Measurements from ENCODE around the gene TMEM176B.
"Not testable (repeated sequence)": the region's sequence is repeated elsewhere in the genome, so short reads cannot be mapped to it uniquely, and the experiment has no call there.

Gene TMEM176B

DNA sequence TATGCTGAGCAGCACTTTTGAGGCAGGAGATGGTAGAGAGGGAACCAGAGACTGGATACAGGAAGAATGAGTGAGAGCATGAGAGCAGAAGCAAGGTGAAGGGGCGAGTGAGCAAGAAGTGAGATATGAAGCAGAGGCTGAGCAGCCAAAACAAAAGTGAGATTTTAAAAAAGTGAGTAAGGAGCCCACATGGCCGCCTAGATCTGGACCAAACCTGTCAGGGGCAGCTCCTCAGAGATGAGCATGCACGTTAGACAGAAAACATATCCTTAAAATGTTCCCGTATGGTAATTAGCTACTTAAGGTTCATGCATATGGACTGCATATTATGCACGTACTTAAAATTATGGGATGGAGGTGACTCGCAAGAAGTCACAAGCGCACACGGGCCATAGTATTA, 22.9 kb upstream of the TMEM176B start:
- no peak for DNase-seq (ENCODE audit: low read depth)

DNA sequence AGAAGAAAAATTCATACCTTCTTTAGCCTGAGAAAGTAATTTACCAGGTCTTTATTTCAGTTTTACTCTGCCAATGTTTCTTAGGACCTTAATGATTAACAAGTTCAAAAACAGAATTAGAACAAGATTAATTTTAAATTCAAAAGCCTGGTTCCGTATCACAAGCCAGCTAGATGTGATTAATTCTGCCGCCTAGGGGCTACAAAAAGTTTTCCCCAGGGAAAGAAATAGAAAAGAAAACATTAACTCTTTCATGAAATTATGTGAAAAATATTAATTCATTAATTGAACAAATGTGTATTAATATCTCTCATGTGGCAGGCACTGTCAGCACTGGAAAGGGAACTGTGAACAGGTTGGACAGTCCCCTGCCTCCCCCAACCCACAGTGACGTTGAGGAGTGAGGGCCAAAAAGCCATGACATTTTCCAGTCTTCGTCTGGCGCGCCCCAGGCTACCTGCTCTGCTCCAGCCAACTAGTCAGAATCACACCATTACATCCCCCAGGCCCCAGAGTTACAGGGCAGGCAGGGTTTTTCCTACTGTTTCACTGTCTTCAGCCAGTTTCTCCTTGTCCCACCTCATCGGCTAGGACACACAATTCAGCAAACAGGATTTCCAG, 20.5 kb upstream of the TMEM176B start:
- DNase-seq (ENCODE audit: low read depth) = no peak

DNA sequence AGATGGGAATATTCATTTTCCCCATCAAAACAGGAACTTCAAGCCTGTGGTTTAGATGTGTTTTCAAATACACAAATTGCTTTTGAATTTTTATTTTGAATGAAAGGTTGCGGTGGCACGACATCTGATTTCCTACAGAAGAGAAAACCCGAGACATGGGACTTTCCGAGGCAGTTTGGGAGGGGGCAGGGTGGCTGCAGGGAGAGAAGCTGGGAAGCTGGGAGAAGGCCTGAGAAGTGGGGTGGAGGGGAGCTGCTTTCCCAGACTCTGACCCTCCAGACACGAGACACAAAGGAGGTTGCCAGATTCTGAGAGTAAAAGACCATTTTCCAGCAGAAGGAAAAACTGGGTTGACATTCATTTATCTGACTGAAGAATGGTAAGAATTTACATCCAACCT, 20.0 kb upstream of the TMEM176B start:
- DNase-seq (ENCODE audit: low read depth) = no peak

DNA sequence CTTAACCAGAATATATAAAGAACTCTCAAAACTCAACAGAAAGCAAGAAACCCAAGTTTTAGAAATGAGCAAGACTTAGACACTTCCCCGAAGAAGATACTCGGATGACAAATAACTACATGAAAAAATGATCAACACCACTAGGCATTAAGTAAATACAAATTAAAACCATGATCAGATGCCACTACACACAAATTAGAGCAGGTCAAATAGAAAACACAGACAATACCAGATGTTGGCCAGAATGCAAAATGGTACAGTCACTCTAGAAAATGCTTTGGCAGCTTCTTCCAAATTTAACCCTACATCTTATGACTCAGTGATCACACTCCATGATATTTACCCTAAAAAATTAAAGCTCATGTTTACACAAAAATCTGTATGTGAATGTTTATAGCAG, 18.8 kb upstream of the TMEM176B start:
- DNase-seq (ENCODE audit: low read depth) = no peak

DNA sequence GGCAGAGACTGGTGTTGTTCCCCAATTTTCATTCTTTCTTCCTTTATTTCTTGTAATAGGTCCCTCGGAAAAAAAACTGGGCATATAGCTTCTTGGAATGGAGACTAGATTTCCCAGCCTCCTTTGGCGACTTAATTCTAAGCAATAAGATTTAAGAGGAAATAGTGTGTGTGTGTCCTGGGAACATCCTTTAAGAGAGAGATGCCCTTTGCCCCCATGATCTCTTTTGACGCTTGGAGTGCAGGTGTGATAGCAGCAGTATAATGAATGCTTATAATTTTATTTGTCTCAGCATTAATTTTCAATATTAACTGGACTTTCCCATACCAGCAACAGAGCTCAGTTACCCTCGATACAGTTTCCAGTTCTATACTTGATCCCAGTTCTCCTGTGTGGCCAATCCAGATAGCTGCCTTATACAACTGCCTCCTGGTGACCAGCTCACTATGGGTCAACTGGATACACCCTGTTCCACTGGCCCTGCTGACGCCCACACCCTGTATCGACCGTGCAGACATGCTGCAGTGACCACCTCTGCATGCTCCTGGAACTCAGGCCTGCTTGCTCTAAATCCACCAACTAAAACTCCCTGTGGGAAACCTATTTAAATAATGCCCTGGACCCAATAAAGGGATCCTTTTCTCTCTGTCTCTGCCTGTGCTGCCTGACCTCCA, 14.3 kb upstream of the TMEM176B start:
- DNase-seq (ENCODE audit: low read depth) = no peak

DNA sequence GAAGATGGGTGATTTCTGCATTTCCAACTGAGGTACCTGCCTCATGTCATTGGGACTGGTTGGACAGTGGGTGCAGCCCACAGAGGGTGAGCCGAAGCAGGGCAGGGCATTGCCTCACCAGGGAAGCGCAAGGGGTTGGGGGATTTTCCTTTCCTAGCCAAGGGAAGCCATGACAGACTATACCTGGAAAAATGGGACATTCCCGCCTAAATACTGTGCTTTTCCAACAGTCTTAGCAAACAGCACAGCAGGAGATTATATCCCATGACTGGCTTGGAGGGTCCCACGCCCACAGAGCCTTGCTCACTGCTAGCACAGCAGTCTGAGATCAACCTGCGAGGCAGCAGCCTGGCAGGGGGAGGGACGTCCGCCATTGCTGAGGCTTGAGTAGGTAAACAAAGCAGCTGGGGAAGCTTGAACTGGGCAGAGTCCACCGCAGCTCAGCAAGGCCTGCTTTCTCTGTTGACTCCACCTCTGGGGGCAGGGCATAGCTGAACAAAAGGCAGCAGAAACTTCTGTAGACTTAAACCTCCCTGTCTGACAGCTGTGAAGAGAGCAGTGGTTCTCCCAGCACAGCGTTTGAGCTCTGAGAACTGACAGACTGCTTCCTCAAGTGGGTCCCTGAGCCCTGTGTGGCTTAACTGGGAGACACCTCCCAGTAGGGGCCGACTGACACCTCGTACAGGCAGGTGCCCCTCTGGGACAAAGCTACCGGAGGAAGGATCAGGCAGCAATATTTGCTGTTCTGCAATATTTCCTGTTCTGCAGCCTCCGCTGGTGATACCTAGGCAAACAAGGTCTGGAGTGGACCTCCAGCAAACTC, 7.7 kb upstream of the TMEM176B start:
- DNase-seq (ENCODE audit: low read depth) = not testable (repeated sequence)

DNA sequence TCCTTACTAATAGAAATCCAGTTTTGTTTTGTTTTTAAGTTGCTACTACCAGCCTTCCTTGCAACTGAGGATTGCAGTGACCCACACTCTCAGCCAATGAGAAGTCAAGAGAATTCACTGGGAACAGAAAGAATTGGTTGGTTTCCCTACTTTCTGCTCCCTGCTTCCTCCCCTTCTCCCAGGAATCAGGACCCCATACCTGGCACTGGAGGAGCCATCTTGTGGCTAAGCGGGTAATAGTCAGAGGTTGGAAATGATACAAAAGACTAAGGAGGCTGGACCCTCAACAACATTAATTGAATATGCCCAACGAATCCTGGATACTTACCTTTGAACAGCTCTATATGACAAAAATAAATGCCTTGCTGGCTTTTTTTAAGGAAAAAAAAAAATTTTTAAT, 6.7 kb upstream of the TMEM176B start:
- no peak for DNase-seq (ENCODE audit: low read depth)

DNA sequence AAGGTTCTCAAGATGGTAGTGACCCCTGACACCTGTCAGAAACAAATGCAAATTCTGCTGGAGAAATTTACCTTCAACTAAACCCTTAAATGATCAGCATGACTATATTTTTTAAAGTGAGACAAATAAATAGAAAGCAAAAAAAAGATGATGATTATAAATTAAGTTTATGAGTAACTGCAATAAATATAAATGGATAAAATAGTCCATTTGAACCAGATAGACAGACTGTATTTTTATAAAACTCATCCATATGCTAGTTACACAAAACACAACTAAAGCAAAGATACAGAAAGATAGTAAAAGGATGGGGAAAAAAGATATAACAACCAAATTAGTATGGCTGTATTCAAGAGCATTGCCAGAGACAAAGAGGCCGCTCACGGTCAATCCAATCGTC, 6.3 kb upstream of the TMEM176B start:
- no peak for DNase-seq (ENCODE audit: low read depth)

DNA sequence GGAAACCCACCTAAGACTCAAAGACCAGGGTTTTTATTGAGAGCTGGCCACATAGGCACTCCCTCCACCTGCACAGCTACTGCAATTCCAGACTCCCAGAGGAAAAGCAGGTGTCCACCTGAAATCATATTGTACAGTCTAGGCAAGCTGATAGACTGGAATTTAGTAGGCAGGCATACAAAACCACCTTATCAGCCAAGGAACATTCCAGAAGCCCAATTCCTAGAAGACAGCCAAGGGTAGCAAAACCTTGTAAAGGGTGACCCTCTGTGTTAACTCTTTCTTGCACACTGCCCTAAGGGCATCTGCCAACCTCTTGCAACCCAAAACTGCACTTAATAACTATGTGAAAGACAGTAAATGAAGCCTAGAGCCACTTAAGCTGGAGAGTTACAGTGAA, 5.7 kb upstream of the TMEM176B start:
- no peak for DNase-seq (ENCODE audit: low read depth)

DNA sequence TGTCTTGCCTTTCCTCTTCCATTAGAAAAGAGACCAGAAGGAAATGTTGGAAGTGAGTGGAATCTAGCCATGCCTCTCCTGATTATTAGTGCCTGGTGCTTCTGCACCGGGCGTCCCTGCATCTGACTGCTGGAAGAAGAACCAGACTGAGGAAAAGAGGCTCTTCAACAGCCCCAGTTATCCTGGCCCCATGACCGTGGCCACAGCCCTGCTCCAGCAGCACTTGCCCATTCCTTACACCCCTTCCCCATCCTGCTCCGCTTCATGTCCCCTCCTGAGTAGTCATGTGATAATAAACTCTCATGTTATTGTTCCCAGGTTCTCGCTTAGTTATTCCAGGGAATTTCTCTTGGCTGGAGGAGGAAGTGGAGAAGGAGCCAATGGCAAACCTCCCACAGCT, 4.6 kb upstream of the TMEM176B start:
- DNase-seq (ENCODE audit: low read depth) = no peak

DNA sequence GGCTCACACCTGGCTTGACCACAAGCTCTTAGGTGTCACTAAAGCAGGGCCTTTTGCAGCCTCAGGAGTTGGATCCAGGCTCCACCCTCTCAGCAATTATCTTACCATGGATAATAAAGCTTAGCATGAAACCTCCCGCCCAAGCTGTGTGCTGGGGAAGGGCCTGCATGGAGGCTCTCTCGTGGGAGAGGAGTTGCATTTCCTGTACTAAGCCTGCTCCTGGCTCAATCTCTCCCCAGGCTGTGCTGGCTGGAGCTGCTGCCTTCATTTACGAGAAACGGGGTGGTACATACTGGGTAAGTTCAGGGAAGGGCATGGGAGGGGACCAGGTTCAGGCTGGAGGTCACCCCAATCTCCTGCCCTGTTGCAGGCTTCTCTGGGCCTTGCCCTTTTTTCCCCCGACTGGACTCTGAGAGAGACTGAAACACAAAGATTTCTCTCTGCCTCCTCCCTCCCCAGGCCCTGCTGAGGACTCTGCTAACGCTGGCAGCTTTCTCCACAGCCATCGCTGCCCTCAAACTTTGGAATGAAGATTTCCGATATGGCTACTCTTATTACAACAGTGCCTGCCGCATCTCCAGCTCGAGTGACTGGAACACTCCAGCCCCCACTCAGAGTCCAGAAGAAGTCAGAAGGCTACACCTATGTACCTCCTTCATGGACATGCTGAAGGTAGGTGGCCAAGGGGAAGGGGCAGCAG, 3.1 kb upstream of the TMEM176B start:
- no peak for DNase-seq (ENCODE audit: low read depth)

DNA sequence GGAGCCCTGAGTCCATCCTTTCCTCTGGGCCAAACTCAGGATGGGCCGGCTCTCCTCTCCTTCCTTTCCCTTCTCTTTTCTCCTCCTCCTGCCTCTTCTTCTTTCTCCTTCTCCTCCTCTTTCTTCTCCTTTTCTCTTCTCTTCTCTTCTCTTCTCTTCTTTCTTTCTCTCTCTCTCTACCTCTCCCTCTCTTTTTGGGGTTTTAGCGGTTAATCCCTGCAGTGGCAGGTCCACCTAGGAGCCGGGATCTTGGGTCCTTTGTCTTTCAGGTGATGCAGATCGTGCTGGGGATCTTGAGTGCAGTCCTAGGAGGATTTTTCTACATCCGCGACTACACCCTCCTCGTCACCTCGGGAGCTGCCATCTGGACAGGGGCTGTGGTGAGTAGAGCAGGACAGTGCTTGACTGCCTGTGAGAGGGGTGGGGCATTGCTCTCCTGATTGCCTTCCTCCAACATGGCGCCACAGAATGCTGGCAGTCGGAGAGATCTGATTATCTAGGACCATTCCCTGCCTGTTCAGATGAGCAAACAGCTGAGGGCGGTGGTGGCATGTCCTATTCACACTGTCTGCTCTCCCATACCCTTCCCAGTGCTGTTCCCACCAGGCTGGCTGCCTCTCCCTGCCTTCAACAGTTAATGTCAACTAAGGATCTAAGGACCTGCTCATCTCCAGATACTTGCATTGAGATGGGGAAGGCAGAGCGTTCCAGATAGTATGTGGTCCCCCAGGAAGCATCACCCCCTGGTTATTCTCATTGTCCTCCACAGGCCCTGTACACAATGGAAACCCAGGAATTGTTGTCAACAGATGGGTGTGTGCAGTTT, 2.0 kb upstream of the TMEM176B start:
- DNase-seq (ENCODE audit: low read depth) = no peak

DNA sequence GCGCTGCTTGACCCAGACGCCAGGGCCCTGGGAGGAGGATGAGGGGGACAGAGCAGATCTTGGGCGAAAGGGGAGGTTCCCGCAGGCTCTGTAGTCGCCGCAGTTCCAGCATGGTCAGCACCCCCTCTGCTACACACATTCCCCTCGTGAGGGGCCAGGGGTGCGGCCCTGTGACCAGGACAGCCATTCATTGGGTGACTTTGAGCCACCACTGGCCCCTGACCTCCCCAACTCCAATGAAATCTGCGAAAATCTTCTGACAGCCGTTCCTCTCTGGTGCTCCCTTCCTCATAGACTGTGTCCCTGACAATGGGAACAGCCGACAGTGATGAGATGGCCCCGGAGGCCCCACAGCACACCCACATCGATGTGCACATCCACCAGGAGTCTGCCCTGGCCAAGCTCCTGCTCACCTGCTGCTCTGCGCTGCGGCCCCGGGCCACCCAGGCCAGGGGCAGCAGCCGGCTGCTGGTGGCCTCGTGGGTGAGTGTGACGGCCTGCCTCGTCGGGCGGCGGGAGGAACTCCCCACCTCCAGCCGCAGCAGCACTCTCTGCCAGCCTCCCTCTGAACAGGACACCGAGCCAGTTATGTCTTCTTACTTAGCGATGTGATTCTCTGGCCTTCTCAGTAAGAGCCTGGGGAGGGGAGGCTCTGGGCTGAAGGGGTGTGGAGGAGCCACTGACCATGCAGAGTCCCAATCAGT, 1.2 kb upstream of the TMEM176B start:
- no peak for DNase-seq (ENCODE audit: low read depth)

DNA sequence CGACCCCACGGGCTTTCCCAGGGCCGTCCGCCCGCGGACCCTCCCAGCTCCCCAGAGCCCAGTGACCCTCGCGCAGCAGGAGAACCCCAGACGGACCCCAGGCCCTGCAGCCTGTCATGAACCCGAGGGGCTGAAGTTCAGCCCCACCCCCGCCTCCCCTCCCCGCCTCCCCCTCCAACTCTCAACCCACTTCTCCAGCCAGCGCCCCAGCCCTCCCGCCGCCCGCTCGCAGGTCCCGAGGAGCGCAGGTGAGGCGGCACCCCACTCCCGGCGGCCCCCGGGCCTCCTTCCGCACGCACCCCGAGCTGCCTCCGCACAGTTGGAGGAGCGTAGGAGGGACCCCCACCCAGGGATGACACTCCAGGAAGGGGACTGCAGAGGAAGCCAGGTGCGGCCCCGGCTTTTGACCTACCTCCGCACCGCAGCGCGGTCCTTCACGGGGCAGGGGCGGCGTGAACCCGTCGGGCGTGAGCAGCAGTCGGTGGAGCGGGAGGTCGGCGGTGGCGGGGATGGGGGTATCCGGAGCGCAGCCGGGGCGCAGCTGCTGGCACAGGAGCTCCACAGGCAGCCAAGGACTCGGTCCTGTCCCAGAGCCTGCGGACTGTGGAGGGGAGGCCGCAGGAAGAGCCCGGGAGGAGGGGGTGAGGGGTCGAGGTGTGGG, 547 bp upstream of the TMEM176B start, which contains the start of gene TMEM176A:
Gene TMEM176A (plus strand): TSS at position 189 of the 661 bp plus-strand sequence. CDS start 782 bp downstream, outside the sequence.
- DNase-seq (ENCODE audit: low read depth) = no peak

DNA sequence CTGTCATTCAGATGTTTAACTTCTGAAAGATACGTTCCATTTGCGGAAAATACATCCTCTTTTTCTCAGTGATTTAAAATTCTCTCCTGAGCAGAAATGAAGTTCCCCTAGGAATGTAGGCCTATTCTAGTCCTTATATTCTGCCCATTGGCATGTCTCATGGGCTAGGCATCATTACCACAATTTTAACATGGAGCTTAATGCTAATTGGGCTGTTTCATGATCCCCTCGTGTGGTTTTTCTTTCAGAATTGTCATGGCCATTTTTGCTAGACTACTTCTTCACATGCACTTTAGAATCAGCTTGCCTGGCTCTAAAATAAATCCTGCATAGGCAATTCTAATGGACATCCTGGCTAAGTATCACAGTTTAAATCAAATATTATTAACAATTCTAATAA, 1.0 kb downstream of the TMEM176B start:
- no peak for DNase-seq (ENCODE audit: low read depth)

DNA sequence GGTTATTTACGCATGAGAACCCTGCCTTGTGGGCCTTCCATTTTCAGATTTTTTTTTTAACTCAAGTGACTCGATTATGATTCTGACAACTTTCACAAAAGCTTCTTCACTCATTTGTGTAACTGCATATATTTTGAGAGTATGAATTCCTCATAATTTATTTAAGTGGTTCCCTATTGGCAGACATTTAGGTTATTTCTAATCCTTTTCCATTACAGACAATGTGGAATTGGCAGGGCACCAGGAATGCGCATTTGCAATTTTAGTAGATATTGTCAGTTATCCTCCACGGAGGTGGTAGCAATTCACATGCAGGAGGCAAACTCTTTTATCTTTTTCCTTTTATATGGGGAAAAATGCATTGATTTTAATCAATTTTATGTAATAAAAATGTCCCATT, 2.5 kb downstream of the TMEM176B start:
- DNase-seq (ENCODE audit: low read depth) = no peak

DNA sequence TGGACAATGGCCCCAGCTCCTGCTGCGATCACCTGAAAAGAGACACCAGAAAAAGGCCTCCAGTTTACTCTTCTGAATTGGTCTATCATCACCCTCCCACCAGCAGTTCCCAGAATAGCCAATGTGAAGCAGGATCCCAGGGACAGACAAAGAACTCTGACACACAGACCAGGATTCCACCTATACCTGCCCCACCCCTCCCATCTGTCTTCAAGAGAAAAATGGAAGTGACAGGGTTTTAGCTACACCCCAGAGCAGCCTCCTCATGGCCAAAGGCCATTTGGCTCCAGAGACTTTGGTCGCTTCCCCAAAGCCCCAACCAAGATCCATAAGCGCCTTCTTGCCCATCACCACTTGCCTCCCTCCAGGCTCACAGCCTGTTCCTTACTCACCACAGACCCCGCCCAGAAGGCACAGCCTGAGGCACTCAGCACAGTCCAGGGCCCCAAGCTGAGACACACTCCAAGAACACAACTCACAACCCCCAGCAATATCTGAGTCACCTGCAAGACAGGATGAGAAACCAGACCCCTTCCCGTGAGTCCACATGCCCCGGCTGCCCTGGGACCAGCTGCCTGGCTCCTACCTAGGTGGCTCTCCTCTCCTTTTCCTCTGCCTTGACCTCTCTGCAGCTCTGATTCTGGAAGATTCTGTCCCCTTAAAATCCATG, 6.5 kb downstream of the TMEM176B start:
- DNase-seq (ENCODE audit: low read depth) = no peak

DNA sequence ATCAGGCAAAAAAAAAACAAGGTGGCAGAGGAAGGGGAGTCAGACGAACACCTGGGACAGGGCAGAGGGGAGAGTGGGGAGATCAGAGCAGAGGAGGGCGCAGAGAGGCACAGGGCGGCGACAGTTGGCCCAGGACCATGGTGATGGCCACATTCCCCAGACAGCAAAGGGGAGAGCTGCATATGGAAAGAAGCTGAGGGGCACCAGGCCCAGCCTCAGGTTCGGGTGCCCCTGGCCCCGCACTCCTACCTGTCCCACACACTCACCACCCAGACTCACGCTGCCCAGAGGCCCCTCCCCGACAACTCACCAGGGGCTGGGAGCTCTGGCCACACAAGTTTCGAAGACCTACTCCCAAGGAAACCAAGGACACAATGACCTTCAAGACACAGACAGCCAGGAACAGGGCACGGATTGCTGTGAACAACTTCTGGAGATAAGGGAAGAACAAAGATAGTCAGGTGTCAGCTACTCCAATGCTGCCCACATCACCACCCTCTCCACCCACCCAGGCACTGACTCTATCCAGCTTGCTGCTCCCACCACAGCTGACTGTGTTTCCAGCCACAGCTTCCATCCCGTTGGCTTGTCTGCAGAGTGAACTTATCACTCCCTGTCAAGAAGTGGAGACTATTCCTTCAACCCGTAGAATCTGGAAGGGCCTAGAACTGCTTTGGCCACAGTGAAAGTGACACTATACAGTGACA, 8.3 kb downstream of the TMEM176B start:
- DNase-seq (ENCODE audit: low read depth) = no peak

DNA sequence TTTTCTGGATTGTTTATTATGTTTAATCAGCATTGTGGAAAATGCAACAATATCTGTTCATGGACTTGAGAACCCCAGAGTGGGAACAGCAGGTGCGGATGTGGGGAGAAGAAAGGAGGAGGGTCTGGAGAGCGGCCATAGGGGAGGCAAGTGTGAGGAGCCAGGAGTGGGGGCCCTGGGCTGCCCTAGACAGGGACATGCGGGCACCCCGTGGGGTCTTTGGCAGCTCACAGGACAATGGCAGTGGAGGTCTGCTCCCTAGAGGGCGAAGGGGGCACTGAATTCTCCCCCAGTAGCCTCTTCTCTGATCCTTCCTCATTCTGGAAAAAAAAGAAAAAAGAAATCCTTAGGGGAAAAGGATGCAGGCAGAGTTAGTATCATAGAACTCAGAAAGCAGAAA, 8.9 kb downstream of the TMEM176B start:
- DNase-seq (ENCODE audit: low read depth) = no peak

Measured in stimulated activated CD8-positive, alpha-beta memory T cell treated with anti-CD3 and anti-CD28 coated beads, Interleukin-12 subunit alpha, Interleukin-12 subunit beta, amount 100 ng/mL, for 4 hours (primary cell).